BE2C (cell line): ENCODE data around the gene AGR2.

Experiments used
- DNase-seq: peaks from one replicate; pipeline ENCODE4 v3.0.0-alpha.2; 2020
- H3K27me3 ChIP-seq: fragments of 250-450 bp; sonication (Bioruptor Pico); 2 replicates; pipeline ENCODE4 v1.5.1; 2020; ENCODE audit warnings: mild to moderate bottlenecking
- H3K36me3 ChIP-seq: fragments of 250-450 bp; sonication (Bioruptor Pico); 2 replicates; pipeline ENCODE4 v1.5.1; 2020; ENCODE audit warnings: mild to moderate bottlenecking
- H3K4me1 ChIP-seq: fragments of 250-450 bp; sonication (Bioruptor Pico); 2 replicates; pipeline ENCODE4 v1.5.1; 2020
- H3K4me3 ChIP-seq: 2 replicates; pipeline ENCODE4 v1.5.1; 2011; ENCODE audit warnings: low read depth, low read length
- H3K9me3 ChIP-seq: fragments of 250-450 bp; sonication (Bioruptor Pico); 2 replicates; pipeline ENCODE4 v1.5.1; 2020
- TF ChIP-seq, protein P1 (sequence below): IDR thresholded peaks from 2 replicates; pipeline ENCODE4 v1.5.1; 2012; ENCODE audit warnings: mild to moderate bottlenecking, low read depth, low read length

AGR2 gene

DNA sequence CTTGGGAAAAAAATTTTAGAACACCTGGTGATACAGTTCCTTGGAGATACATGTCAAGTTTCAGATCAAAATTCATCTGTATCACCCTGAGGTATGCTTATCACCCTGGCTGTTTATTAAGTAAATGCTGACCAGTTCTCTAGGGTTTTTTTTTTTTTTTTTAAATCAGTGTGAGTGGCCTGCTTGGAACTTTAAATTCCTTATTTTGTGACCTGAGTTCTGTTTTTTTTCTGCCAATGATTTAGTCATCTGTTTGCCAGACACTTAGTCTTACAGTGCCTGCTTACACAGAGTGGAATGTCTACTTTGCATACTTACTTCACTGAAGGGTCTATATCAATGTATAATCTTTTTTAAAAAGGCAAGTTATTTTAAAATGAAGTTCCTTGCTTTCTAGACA is 49.4 kb downstream of the AGR2 start:
- Histone ChIP-seq H3K4me3 (no peak overlapping the region), H3K36me3 (no peaks in the 10 kb centered on the region), H3K9me3 (no peaks in the 10 kb centered on the region), H3K27me3 (no peaks in the 10 kb centered on the region), H3K4me1 (0 out of 2 replicates have a peak, but pooled peaks cover 2% of the 10 kb centered on the region)
- DNase-seq, result no peak
- TF ChIP-seq, protein P1, sequence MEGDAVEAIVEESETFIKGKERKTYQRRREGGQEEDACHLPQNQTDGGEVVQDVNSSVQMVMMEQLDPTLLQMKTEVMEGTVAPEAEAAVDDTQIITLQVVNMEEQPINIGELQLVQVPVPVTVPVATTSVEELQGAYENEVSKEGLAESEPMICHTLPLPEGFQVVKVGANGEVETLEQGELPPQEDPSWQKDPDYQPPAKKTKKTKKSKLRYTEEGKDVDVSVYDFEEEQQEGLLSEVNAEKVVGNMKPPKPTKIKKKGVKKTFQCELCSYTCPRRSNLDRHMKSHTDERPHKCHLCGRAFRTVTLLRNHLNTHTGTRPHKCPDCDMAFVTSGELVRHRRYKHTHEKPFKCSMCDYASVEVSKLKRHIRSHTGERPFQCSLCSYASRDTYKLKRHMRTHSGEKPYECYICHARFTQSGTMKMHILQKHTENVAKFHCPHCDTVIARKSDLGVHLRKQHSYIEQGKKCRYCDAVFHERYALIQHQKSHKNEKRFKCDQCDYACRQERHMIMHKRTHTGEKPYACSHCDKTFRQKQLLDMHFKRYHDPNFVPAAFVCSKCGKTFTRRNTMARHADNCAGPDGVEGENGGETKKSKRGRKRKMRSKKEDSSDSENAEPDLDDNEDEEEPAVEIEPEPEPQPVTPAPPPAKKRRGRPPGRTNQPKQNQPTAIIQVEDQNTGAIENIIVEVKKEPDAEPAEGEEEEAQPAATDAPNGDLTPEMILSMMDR, result no peak

DNA sequence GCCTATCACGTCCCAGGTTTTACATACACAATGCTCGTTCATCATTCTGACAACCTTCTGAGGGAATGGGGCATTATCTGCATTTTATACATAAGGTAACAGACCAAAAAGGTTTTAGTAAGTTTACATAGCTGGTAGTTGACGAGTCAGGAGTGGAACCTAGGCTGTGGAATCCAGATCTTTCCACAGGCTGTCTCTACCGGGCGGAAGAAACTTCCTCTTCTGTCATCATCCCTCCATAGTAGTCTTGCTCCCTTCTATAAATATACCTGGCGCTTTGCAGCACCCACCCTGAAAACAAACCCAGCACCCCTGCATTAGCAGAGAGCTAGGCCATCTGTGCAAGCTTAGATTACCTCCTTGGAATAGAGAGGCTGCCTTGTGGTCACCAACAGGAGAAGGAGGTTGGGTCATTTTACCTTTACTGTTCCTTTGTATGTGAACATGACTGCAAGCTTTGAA is 49.9 kb downstream of the AGR2 start:
- H3K4me3 ChIP-seq, result peak overlapping the region; percentile 82
- 0 out of 2 replicates have a peak, but pooled peaks cover 2% of the 10 kb centered on the region for H3K4me1 ChIP-seq
- H3K27me3 ChIP-seq, result no peaks in the 10 kb centered on the region
- no peak for DNase-seq
- TF ChIP-seq, protein P1, result no peak
- H3K9me3 ChIP-seq, result no peaks in the 10 kb centered on the region
- H3K36me3 ChIP-seq, result no peaks in the 10 kb centered on the region

DNA sequence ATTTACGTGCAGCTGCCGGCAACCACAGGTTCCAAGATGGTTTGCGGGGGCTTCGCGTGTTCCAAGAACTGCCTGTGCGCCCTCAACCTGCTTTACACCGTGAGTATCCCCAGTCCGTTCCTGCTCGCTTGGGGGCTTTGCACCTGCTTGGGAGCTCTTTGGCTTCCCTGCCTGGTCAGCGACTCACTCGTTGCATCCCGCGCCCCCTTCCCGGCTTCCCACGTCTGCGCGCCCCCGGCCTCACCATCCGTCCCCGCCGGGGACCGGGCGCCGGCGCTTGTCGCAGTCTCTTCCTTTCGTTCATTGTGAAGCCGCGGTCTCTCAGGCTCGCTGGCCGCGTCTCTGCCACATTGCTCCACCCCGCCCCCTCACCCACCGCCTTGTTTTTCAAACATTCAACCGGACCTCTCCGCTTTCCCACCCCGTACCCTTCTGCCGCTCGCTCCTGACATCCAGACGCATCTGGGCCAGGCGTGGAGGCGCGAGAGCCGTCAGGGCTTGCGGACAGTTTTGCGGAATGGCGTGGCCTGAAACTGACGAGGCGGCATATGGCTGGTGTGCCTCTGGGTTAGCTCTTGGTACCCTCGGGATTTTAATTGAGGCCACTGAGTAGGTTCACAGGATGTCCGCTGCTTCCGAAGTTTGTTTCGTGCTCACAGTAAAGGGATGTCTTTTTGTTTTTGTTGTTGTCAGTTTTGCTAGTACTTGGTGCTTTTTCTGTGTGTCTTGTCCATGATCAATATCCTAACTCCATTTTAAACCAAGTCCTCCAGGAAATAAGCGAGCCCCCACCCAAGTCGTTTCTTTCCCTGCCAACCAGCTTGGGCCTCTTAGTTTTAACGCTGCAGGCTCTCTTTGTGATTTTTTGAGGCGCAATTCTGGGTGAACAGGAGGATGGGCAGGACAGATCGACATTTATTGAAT is 50.6 kb downstream of the AGR2 start:
- peak overlapping the region; percentile 82 for H3K4me3 ChIP-seq
- no peaks in the 10 kb centered on the region for H3K36me3 ChIP-seq
- H3K27me3 ChIP-seq, result no peaks in the 10 kb centered on the region
- 0 out of 2 replicates have a peak, but pooled peaks cover 2% of the 10 kb centered on the region for H3K4me1 ChIP-seq
- no peaks in the 10 kb centered on the region for H3K9me3 ChIP-seq
- TF ChIP-seq, protein P1, result no peak
- DNase-seq, result peak; percentile 56

DNA sequence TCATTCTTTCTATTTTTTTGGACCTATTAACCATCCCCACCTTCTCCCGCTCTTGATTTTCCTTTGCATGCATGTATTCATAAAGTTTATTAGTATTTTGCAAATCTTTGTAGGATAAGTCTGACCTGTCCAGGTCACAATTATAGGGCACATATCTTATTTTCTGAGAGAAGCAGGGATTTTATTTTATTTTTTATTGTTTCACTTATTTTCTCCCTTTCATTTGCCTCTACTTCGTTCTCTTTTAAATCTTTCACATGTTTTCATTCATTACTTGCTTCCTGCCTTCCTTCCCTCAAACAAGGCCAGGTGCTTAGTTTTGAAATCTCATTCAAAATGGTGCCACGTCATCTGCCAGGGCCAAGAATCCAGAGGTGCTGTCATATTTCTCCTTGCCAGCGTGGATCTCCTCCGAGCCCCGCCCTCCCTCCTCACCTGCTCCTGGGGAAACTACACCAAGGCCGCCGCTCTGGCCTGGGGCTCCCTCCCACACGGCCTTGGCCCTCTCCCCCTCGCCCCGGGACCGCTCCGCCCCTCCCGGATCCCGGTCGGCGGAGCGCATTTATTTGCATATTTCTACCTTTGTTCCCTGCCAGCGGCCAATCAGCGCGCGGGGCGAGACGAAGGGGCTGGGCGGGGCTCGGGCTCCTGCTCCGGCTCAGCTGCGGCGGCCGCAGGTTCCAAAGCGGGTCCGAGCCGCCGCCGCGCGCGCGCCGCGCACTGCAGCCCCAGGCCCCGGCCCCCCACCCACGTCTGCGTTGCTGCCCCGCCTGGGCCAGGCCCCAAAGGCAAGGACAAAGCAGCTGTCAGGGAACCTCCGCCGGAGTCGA is 51.5 kb downstream of the AGR2 start, which contains the start of gene TSPAN13:
Gene TSPAN13, plus strand, starts transcription at position 654 of the 830 bp plus-strand sequence. CDS start 213 bp downstream, outside the sequence.
- peak within 1 kb of the TSS; percentile 82 for H3K4me3 ChIP-seq

DNA sequence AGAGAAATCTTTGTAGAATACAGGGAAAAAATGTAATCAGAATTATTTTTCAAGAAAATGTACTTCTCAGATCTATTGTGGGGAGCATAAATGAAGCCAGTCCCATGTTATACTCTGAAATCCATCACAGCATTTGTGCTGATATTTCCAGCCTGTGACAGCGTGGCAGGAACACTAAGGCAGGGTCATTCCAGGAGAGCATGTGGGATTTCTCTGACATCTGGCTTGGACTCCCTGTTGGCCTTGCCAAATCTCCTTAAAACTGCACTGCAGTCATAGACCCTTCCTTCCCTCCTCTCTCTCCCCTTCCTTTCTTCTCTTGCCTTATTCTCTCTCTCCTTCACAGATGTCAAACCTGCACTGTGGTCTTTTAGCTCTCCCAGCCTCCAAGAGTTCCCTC is 57.7 kb downstream of the AGR2 start:
- H3K9me3 ChIP-seq, result no peaks in the 10 kb centered on the region
- peaks cover 6% of the 10 kb centered on the region for H3K4me1 ChIP-seq
- H3K27me3 ChIP-seq, result no peaks in the 10 kb centered on the region
- TF ChIP-seq, protein P1, result no peak
- no peak overlapping the region for H3K4me3 ChIP-seq
- DNase-seq, result no peak
- no peaks in the 10 kb centered on the region for H3K36me3 ChIP-seq

More for the DNA sequence above, 51.5 kb downstream of the AGR2 start, which contains the start of gene TSPAN13:
- 0 out of 2 replicates have a peak, but pooled peaks cover 2% of the 10 kb centered on the region for H3K4me1 ChIP-seq
- H3K9me3 ChIP-seq, result no peaks in the 10 kb centered on the region
- TF ChIP-seq, protein P1, result no peak
- peak; percentile 93 for DNase-seq
- no peaks in the 10 kb centered on the region for H3K27me3 ChIP-seq
- H3K36me3 ChIP-seq, result no peaks in the 10 kb centered on the region
